ENCODE data around the gene PNPLA8.
A peak's percentile ranks its signal among the peaks of the same experiment; 100 is the strongest.

Gene PNPLA8

DNA sequence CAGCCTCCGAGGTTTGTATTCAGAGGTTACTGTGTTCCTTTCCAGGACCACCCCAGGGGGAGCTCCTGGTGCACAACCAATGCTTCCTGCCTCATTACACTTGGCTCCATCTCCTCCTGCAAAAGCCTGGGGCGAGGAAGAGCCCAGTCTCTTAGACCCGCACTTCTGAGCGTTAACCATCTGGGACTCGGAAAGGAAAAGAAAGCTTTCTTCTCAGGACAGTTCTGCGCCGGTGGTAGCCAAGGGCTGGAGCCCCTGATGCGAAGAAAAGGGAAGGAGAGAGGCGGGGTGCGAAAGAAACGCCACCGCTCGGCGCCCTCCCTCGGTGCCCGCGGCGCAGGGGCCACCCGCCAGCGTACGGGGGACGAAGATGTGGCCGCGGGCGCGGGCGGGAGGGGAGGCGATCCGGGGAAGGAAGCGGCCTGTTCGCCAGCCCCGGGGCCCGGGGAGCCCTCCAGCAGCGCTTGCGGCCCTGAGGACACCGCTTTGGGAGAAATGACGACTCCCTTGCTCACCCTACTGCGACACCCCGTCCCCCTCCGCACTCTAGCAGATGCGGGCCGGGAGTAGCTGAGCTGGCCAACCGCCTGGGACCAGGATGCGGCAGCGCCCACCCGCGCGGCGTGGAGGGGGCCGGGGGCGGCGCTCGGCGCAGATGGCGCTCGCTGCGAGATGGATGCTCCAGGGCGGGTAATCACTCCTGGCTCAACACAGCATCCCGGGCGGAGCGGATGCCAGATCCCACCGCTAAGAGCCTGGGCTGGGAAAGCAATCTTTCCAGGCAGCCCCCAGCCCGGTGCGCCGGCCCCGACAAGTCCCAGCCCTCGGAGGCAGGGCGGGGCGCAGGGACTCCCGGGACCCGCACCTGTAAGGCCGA, 71.0 kb downstream of the PNPLA8 start (continued):
- TF ChIP-seq, protein P1, sequence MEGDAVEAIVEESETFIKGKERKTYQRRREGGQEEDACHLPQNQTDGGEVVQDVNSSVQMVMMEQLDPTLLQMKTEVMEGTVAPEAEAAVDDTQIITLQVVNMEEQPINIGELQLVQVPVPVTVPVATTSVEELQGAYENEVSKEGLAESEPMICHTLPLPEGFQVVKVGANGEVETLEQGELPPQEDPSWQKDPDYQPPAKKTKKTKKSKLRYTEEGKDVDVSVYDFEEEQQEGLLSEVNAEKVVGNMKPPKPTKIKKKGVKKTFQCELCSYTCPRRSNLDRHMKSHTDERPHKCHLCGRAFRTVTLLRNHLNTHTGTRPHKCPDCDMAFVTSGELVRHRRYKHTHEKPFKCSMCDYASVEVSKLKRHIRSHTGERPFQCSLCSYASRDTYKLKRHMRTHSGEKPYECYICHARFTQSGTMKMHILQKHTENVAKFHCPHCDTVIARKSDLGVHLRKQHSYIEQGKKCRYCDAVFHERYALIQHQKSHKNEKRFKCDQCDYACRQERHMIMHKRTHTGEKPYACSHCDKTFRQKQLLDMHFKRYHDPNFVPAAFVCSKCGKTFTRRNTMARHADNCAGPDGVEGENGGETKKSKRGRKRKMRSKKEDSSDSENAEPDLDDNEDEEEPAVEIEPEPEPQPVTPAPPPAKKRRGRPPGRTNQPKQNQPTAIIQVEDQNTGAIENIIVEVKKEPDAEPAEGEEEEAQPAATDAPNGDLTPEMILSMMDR (tag by site-specific recombination; IDR thresholded peaks at IDR 0.05): peak; percentile 7
- TF ChIP-seq ZNF423 (tag by site-specific recombination; IDR thresholded peaks at IDR 0.05): peak; percentile 67
- TF ChIP-seq GLIS1 (tag by site-specific recombination; IDR thresholded peaks at IDR 0.05): peak; percentile 89
- TF ChIP-seq ZNF561 (tag by site-specific recombination; IDR thresholded peaks at IDR 0.05; ENCODE audit: borderline replicate concordance): peak; percentile 75
- TF ChIP-seq ZNF555 (tag by site-specific recombination; conservative IDR thresholded peaks at IDR 0.05): no peak
- TF ChIP-seq ZXDB (tag by site-specific recombination; IDR thresholded peaks at IDR 0.05): peak; percentile 66
- no peak for TF ChIP-seq PRDM1 (tag by site-specific recombination; IDR thresholded peaks at IDR 0.05)
- TF ChIP-seq ZNF768 (tag by site-specific recombination; IDR thresholded peaks at IDR 0.05): no peak
- no peak for TF ChIP-seq ZNF785 (tag by site-specific recombination; IDR thresholded peaks at IDR 0.05)
- TF ChIP-seq, protein P2, sequence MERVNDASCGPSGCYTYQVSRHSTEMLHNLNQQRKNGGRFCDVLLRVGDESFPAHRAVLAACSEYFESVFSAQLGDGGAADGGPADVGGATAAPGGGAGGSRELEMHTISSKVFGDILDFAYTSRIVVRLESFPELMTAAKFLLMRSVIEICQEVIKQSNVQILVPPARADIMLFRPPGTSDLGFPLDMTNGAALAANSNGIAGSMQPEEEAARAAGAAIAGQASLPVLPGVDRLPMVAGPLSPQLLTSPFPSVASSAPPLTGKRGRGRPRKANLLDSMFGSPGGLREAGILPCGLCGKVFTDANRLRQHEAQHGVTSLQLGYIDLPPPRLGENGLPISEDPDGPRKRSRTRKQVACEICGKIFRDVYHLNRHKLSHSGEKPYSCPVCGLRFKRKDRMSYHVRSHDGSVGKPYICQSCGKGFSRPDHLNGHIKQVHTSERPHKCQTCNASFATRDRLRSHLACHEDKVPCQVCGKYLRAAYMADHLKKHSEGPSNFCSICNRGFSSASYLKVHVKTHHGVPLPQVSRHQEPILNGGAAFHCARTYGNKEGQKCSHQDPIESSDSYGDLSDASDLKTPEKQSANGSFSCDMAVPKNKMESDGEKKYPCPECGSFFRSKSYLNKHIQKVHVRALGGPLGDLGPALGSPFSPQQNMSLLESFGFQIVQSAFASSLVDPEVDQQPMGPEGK (tag by site-specific recombination; IDR thresholded peaks at IDR 0.05): peak; percentile 86
- TF ChIP-seq KLF8 (tag by site-specific recombination; IDR thresholded peaks at IDR 0.05): peak; percentile 51; the same call in 1 of the 2 replicates
- TF ChIP-seq ZNF324 (tag by site-specific recombination; IDR thresholded peaks at IDR 0.05): no peak
- no peak for TF ChIP-seq ZNF585B (tag by site-specific recombination; IDR thresholded peaks at IDR 0.05)
- TF ChIP-seq ZNF510 (tag by site-specific recombination; IDR thresholded peaks at IDR 0.05; ENCODE audit: insufficient replicate concordance): no peak
- no peak for TF ChIP-seq BCL11A (tag by site-specific recombination; IDR thresholded peaks at IDR 0.05; ENCODE audit: low read depth)
- peak; percentile 98 for TF ChIP-seq ZBTB17 (tag by site-specific recombination; IDR thresholded peaks at IDR 0.05)
- TF ChIP-seq, protein P3, sequence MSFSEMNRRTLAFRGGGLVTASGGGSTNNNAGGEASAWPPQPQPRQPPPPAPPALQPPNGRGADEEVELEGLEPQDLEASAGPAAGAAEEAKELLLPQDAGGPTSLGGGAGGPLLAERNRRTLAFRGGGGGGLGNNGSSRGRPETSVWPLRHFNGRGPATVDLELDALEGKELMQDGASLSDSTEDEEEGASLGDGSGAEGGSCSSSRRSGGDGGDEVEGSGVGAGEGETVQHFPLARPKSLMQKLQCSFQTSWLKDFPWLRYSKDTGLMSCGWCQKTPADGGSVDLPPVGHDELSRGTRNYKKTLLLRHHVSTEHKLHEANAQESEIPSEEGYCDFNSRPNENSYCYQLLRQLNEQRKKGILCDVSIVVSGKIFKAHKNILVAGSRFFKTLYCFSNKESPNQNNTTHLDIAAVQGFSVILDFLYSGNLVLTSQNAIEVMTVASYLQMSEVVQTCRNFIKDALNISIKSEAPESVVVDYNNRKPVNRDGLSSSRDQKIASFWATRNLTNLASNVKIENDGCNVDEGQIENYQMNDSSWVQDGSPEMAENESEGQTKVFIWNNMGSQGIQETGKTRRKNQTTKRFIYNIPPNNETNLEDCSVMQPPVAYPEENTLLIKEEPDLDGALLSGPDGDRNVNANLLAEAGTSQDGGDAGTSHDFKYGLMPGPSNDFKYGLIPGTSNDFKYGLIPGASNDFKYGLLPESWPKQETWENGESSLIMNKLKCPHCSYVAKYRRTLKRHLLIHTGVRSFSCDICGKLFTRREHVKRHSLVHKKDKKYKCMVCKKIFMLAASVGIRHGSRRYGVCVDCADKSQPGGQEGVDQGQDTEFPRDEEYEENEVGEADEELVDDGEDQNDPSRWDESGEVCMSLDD (tag by site-specific recombination; IDR thresholded peaks at IDR 0.05): peak; percentile 52; the same call in 1 of the 2 replicates
- TF ChIP-seq, protein P4, sequence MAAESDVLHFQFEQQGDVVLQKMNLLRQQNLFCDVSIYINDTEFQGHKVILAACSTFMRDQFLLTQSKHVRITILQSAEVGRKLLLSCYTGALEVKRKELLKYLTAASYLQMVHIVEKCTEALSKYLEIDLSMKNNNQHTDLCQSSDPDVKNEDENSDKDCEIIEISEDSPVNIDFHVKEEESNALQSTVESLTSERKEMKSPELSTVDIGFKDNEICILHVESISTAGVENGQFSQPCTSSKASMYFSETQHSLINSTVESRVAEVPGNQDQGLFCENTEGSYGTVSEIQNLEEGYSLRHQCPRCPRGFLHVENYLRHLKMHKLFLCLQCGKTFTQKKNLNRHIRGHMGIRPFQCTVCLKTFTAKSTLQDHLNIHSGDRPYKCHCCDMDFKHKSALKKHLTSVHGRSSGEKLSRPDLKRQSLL (tag by site-specific recombination; IDR thresholded peaks at IDR 0.05): peak; percentile 92
- TF ChIP-seq, protein P5, sequence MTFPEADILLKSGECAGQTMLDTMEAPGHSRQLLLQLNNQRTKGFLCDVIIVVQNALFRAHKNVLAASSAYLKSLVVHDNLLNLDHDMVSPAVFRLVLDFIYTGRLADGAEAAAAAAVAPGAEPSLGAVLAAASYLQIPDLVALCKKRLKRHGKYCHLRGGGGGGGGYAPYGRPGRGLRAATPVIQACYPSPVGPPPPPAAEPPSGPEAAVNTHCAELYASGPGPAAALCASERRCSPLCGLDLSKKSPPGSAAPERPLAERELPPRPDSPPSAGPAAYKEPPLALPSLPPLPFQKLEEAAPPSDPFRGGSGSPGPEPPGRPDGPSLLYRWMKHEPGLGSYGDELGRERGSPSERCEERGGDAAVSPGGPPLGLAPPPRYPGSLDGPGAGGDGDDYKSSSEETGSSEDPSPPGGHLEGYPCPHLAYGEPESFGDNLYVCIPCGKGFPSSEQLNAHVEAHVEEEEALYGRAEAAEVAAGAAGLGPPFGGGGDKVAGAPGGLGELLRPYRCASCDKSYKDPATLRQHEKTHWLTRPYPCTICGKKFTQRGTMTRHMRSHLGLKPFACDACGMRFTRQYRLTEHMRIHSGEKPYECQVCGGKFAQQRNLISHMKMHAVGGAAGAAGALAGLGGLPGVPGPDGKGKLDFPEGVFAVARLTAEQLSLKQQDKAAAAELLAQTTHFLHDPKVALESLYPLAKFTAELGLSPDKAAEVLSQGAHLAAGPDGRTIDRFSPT (tag by site-specific recombination; IDR thresholded peaks at IDR 0.05): peak; percentile 38; the same call in 1 of the 2 replicates
- no peak for TF ChIP-seq ZNF223 (tag by site-specific recombination; IDR thresholded peaks at IDR 0.05)
- no peak for TF ChIP-seq ZNF560 (tag by site-specific recombination; IDR thresholded peaks at IDR 0.05; ENCODE audit: borderline replicate concordance)
- TF ChIP-seq, protein P6, sequence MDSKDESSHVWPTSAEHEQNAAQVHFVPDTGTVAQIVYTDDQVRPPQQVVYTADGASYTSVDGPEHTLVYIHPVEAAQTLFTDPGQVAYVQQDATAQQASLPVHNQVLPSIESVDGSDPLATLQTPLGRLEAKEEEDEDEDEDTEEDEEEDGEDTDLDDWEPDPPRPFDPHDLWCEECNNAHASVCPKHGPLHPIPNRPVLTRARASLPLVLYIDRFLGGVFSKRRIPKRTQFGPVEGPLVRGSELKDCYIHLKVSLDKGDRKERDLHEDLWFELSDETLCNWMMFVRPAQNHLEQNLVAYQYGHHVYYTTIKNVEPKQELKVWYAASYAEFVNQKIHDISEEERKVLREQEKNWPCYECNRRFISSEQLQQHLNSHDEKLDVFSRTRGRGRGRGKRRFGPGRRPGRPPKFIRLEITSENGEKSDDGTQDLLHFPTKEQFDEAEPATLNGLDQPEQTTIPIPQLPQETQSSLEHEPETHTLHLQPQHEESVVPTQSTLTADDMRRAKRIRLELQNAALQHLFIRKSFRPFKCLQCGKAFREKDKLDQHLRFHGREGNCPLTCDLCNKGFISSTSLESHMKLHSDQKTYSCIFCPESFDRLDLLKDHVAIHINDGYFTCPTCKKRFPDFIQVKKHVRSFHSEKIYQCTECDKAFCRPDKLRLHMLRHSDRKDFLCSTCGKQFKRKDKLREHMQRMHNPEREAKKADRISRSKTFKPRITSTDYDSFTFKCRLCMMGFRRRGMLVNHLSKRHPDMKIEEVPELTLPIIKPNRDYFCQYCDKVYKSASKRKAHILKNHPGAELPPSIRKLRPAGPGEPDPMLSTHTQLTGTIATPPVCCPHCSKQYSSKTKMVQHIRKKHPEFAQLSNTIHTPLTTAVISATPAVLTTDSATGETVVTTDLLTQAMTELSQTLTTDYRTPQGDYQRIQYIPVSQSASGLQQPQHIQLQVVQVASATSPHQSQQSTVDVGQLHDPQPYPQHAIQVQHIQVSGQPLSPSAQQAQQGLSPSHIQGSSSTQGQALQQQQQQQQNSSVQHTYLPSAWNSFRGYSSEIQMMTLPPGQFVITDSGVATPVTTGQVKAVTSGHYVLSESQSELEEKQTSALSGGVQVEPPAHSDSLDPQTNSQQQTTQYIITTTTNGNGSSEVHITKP (tag by site-specific recombination; IDR thresholded peaks at IDR 0.05): peak; percentile 94
- peak; percentile 80 for TF ChIP-seq ZBTB8A (tag by site-specific recombination; IDR thresholded peaks at IDR 0.05)
- TF ChIP-seq ZNF239 (tag by site-specific recombination; IDR thresholded peaks at IDR 0.05): no peak
- no peak for TF ChIP-seq ZNF596 (tag by site-specific recombination; IDR thresholded peaks at IDR 0.05)

All from HEK293 (cell line).